ENCODE data around the gene MIPOL1.
"Not testable (repeated sequence)": the region's sequence is repeated elsewhere in the genome, so short reads cannot be mapped to it uniquely, and the experiment has no call there.

Gene MIPOL1

GRCh38 chr14:37187294-37187693 is 10.4 kb upstream of the MIPOL1 start:
- no peak overlapping the region for H3K23ac ChIP-seq (ENCODE audit: low read depth, low read length, poor library complexity)
- no peaks in the 10 kb centered on the region for H3K79me1 ChIP-seq (ENCODE audit: low read depth, low read length)

GRCh38 chr14:37187840-37188577 is 9.7 kb upstream of the MIPOL1 start:
- not testable (repeated sequence) for H2BK12ac ChIP-seq (ENCODE audit: low read length)

More at GRCh38 chr14:37187294-37187693, 10.4 kb upstream of the MIPOL1 start:
- H2AFZ ChIP-seq (ENCODE audit: low read length) = peak overlapping the region; percentile 84
- no peak overlapping the region for H3K4me2 ChIP-seq (ENCODE audit: insufficient read depth, low read length, poor library complexity, severe bottlenecking)
- H2BK120ac ChIP-seq (ENCODE audit: low read depth, low read length) = no peak overlapping the region
- H2AK5ac ChIP-seq (ENCODE audit: low read depth, low read length) = no peak overlapping the region
- H3K36me3 ChIP-seq (replicated peaks in 1 of 2; ENCODE audit: control insufficient read depth in 2 of 2, insufficient read depth in 2 of 2, low read length in 2 of 2) = no peaks in the 10 kb centered on the region
- H2BK15ac ChIP-seq (ENCODE audit: low read length) = no peak overlapping the region
- H3K27me3 ChIP-seq (ENCODE audit: control insufficient read depth in 3 of 3, insufficient read depth in 3 of 3, low read depth in 1 of 3, low read length in 3 of 3) = no peaks in the 10 kb centered on the region
- no peak overlapping the region for H3K18ac ChIP-seq (ENCODE audit: low read length)
- no peak overlapping the region for H2BK5ac ChIP-seq (ENCODE audit: low read length)
- no peak overlapping the region for H4K91ac ChIP-seq (ENCODE audit: low read depth, low read length, poor library complexity)
- H4K8ac ChIP-seq (ENCODE audit: low read depth, low read length) = no peak overlapping the region
- no peak overlapping the region for H3K4ac ChIP-seq (ENCODE audit: low read length)
- WGBS, 2 donors (ENCODE audit: extremely low coverage in 2 of 2, insufficient read length in 2 of 2, insufficient replicate concordance in 1 of 2) = no CpG with 5 or more reads among the region's 3 CpGs
- no peaks in the 10 kb centered on the region for H3K9me3 ChIP-seq (replicated peaks in 1 of 2; ENCODE audit: control insufficient read depth in 2 of 2, insufficient read depth in 1 of 2, low read depth in 1 of 2, low read length in 2 of 2)
- no peak overlapping the region for H3K27ac ChIP-seq (replicated peaks; ENCODE audit: low read length)
- no peaks in the 10 kb centered on the region for H3K4me1 ChIP-seq (ENCODE audit: control insufficient read depth in 2 of 2, insufficient read depth in 1 of 2, low read depth in 1 of 2, low read length in 2 of 2)
- no peak overlapping the region for H3K14ac ChIP-seq (ENCODE audit: low read length)
- no peak overlapping the region for H3K9ac ChIP-seq (ENCODE audit: low read depth, low read length, poor library complexity)
- no peak overlapping the region for H3K4me3 ChIP-seq (ENCODE audit: low read length in 2 of 2)
- DNase-seq (ENCODE audit: low spot score) = no peak
- H2BK12ac ChIP-seq (ENCODE audit: low read length) = no peak overlapping the region

GRCh38 chr14:37189733-37190132 is 8.0 kb upstream of the MIPOL1 start:
- not testable (repeated sequence) for H2AK5ac ChIP-seq (ENCODE audit: low read depth, low read length); H3K18ac ChIP-seq (ENCODE audit: low read length); H2BK5ac ChIP-seq (ENCODE audit: low read length); H3K9me3 ChIP-seq (replicated peaks in 1 of 2; ENCODE audit: control insufficient read depth in 2 of 2, insufficient read depth in 1 of 2, low read depth in 1 of 2, low read length in 2 of 2); H4K8ac ChIP-seq (ENCODE audit: low read depth, low read length); H2BK120ac ChIP-seq (ENCODE audit: low read depth, low read length); H3K36me3 ChIP-seq (replicated peaks in 1 of 2; ENCODE audit: control insufficient read depth in 2 of 2, insufficient read depth in 2 of 2, low read length in 2 of 2); H3K4me2 ChIP-seq (ENCODE audit: insufficient read depth, low read length, poor library complexity, severe bottlenecking); H2AFZ ChIP-seq (ENCODE audit: low read length); DNase-seq (ENCODE audit: low spot score); H3K4me1 ChIP-seq (ENCODE audit: control insufficient read depth in 2 of 2, insufficient read depth in 1 of 2, low read depth in 1 of 2, low read length in 2 of 2); H3K9ac ChIP-seq (ENCODE audit: low read depth, low read length, poor library complexity); H3K79me1 ChIP-seq (ENCODE audit: low read depth, low read length); H4K91ac ChIP-seq (ENCODE audit: low read depth, low read length, poor library complexity); H3K14ac ChIP-seq (ENCODE audit: low read length); H3K23ac ChIP-seq (ENCODE audit: low read depth, low read length, poor library complexity); H3K27ac ChIP-seq (replicated peaks; ENCODE audit: low read length); H2BK12ac ChIP-seq (ENCODE audit: low read length); H2BK15ac ChIP-seq (ENCODE audit: low read length); H3K27me3 ChIP-seq (ENCODE audit: control insufficient read depth in 3 of 3, insufficient read depth in 3 of 3, low read depth in 1 of 3, low read length in 3 of 3); H3K4me3 ChIP-seq (ENCODE audit: low read length in 2 of 2); H3K4ac ChIP-seq (ENCODE audit: low read length)
- no CpG with 5 or more reads among the region's 2 CpGs for WGBS, 2 donors (ENCODE audit: extremely low coverage in 2 of 2, insufficient read length in 2 of 2, insufficient replicate concordance in 1 of 2)

More at GRCh38 chr14:37187840-37188577, 9.7 kb upstream of the MIPOL1 start:
- H3K23ac ChIP-seq (ENCODE audit: low read depth, low read length, poor library complexity); H3K27me3 ChIP-seq (ENCODE audit: control insufficient read depth in 3 of 3, insufficient read depth in 3 of 3, low read depth in 1 of 3, low read length in 3 of 3); H2BK15ac ChIP-seq (ENCODE audit: low read length); H2BK120ac ChIP-seq (ENCODE audit: low read depth, low read length); H3K79me1 ChIP-seq (ENCODE audit: low read depth, low read length); H4K8ac ChIP-seq (ENCODE audit: low read depth, low read length); H2AK5ac ChIP-seq (ENCODE audit: low read depth, low read length); H3K36me3 ChIP-seq (replicated peaks in 1 of 2; ENCODE audit: control insufficient read depth in 2 of 2, insufficient read depth in 2 of 2, low read length in 2 of 2); H3K4me3 ChIP-seq (ENCODE audit: low read length in 2 of 2); H3K4me2 ChIP-seq (ENCODE audit: insufficient read depth, low read length, poor library complexity, severe bottlenecking); DNase-seq (ENCODE audit: low spot score); H3K14ac ChIP-seq (ENCODE audit: low read length); H3K9ac ChIP-seq (ENCODE audit: low read depth, low read length, poor library complexity); H4K91ac ChIP-seq (ENCODE audit: low read depth, low read length, poor library complexity); H3K18ac ChIP-seq (ENCODE audit: low read length); H3K27ac ChIP-seq (replicated peaks; ENCODE audit: low read length); H3K9me3 ChIP-seq (replicated peaks in 1 of 2; ENCODE audit: control insufficient read depth in 2 of 2, insufficient read depth in 1 of 2, low read depth in 1 of 2, low read length in 2 of 2); H3K4ac ChIP-seq (ENCODE audit: low read length); H2BK5ac ChIP-seq (ENCODE audit: low read length); H3K4me1 ChIP-seq (ENCODE audit: control insufficient read depth in 2 of 2, insufficient read depth in 1 of 2, low read depth in 1 of 2, low read length in 2 of 2): not testable (repeated sequence)
- no CpG with 5 or more reads among the region's 9 CpGs for WGBS, 2 donors (ENCODE audit: extremely low coverage in 2 of 2, insufficient read length in 2 of 2, insufficient replicate concordance in 1 of 2)
- peak overlapping the region; percentile 84 for H2AFZ ChIP-seq (ENCODE audit: low read length)

- no peak overlapping the region for H2BK15ac ChIP-seq (ENCODE audit: low read length)
- H3K9me3 ChIP-seq (replicated peaks in 1 of 2; ENCODE audit: control insufficient read depth in 2 of 2, insufficient read depth in 1 of 2, low read depth in 1 of 2, low read length in 2 of 2) = no peaks in the 10 kb centered on the region
- H3K27ac ChIP-seq (replicated peaks; ENCODE audit: low read length) = no peak overlapping the region
- H3K4me3 ChIP-seq (ENCODE audit: low read length in 2 of 2) = no peak overlapping the region
- H2BK120ac ChIP-seq (ENCODE audit: low read depth, low read length) = no peak overlapping the region
- no peak overlapping the region for H4K8ac ChIP-seq (ENCODE audit: low read depth, low read length)
- H2BK5ac ChIP-seq (ENCODE audit: low read length) = no peak overlapping the region
- H3K79me1 ChIP-seq (ENCODE audit: low read depth, low read length) = no peaks in the 10 kb centered on the region
- no peak overlapping the region for H2AFZ ChIP-seq (ENCODE audit: low read length)
- no peak overlapping the region for H3K4me2 ChIP-seq (ENCODE audit: insufficient read depth, low read length, poor library complexity, severe bottlenecking)
- no peak overlapping the region for H3K4ac ChIP-seq (ENCODE audit: low read length)
- no peak overlapping the region for H3K9ac ChIP-seq (ENCODE audit: low read depth, low read length, poor library complexity)
- H4K91ac ChIP-seq (ENCODE audit: low read depth, low read length, poor library complexity) = no peak overlapping the region
- H2BK12ac ChIP-seq (ENCODE audit: low read length) = no peak overlapping the region
- DNase-seq (ENCODE audit: low spot score) = no peak
- H3K27me3 ChIP-seq (ENCODE audit: control insufficient read depth in 3 of 3, insufficient read depth in 3 of 3, low read depth in 1 of 3, low read length in 3 of 3) = no peaks in the 10 kb centered on the region
- no peak overlapping the region for H2AK5ac ChIP-seq (ENCODE audit: low read depth, low read length)
- WGBS, 2 donors (ENCODE audit: extremely low coverage in 2 of 2, insufficient read length in 2 of 2, insufficient replicate concordance in 1 of 2) = no CpG with 5 or more reads among the region's 2 CpGs
- H3K4me1 ChIP-seq (ENCODE audit: control insufficient read depth in 2 of 2, insufficient read depth in 1 of 2, low read depth in 1 of 2, low read length in 2 of 2) = peaks cover 1 to 4% of the 10 kb centered on the region in 2 donors
- H3K36me3 ChIP-seq (replicated peaks in 1 of 2; ENCODE audit: control insufficient read depth in 2 of 2, insufficient read depth in 2 of 2, low read length in 2 of 2) = no peaks in the 10 kb centered on the region
- no peak overlapping the region for H3K23ac ChIP-seq (ENCODE audit: low read depth, low read length, poor library complexity)
- H3K18ac ChIP-seq (ENCODE audit: low read length) = no peak overlapping the region
- no peak overlapping the region for H3K14ac ChIP-seq (ENCODE audit: low read length)
Observed at GRCh38 chr14:37194698-37195097, 3.0 kb upstream of the MIPOL1 start.
